Activated gamma-delta T cell treated with anti-CD3 and anti-CD28 coated beads, Interleukin-2, amount 50 U/mL, for 16 hours (primary cell): ENCODE results near the gene CDH20.

Experiments used
- DNase-seq: peaks from one replicate; pipeline ENCODE4 v3.0.0-alpha.2; 2020; ENCODE audit warnings: low read depth

CDH20 gene

GRCh38 chr18:61575419-61575818 is 242.2 kb downstream of the CDH20 start:
- DNase-seq, result no peak

- DNase-seq, result no peak
These were observed 245.6 kb downstream of the CDH20 start for GRCh38 chr18:61578846-61579245.

DNA sequence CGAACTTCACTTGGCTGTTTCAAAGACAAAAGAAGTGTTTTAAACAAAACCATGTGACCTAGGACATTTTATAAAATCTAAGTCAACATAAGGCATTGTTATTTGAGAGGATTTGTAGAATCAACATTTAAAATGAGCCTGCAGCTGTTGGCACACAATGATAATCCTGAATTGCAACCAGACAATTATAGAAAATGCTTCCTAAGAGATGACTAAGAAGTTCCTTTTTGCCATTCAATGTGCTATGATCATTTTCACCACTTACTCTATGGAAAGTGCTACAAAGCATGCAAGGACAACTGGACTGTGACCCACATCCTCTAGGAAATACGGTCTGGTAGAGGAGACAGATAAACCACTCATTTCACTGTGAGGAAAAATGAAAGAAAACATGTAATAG is 246.4 kb downstream of the CDH20 start:
- no peak for DNase-seq

GRCh38 chr18:61580046-61580445 is 246.8 kb downstream of the CDH20 start:
- no peak for DNase-seq

GRCh38 chr18:61581578-61582201 is 248.5 kb downstream of the CDH20 start:
- peak; percentile 53 for DNase-seq

DNA sequence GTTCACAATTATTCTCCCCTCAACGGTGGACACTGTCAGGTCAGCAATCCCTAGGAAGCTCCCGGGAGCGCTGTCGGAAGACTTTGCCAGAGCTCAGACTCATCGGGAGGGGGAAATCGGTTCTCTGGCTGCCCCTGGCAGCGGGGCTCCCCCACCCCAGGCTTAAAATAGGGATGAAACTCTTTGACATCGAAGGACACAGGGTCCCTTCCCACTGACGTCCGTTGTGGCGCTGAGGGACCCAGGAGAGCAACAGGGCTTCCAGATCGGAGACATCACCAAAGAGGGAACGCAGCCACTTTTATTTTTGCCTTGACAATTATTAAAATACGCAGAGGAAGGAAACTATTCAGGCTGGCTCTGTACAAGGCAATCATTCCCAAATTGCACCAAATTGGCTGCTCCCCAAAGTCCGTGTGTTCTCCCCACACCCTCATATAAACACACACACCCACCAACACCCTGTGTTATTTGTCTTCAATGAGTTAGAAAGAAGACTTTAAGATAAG is 249.0 kb downstream of the CDH20 start:
- no peak for DNase-seq

DNA sequence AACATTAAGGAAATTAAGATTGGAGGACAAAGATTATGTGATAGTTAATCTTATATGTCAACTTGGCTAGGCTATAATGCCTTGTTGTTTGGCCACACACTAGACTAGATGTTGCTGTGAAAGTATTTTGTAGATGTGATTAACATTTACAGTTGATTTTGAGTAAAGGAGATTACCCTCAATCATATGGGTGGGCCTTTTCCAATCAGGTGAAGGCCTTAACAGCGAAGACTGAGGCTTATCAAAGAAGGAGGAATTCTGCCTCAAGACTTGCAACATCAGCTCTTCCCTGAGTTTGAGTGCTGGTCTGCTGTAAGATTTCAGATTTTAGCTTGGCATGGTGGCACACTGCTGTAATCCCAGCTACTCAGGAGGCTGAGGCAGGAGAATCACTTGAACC is 250.3 kb downstream of the CDH20 start:
- DNase-seq, result no peak

- no peak for DNase-seq
These were observed 254.6 kb downstream of the CDH20 start for GRCh38 chr18:61587865-61588264.

GRCh38 chr18:61589053-61589723 is 256.0 kb downstream of the CDH20 start:
- DNase-seq, result no peak

DNA sequence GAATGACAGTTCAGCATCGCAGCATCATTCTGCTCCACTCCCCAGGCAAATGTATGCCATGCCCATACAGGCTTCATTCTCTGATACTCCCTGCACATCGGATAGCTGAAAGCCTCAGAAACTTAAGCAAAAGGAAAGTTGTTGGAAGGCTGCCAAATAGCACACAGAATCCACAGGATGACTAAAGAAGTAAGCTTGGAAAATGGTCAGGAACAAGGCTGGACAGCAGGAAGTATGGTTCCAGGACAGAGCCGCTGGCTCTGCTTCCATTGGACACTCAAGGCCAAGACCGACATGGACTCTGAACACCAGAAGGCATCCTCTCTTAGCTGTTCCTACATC is 256.5 kb downstream of the CDH20 start:
- DNase-seq, result no peak

GRCh38 chr18:61591253-61591652 is 258.0 kb downstream of the CDH20 start:
- DNase-seq, result no peak

GRCh38 chr18:61595615-61596251 is 262.5 kb downstream of the CDH20 start:
- no peak for DNase-seq

GRCh38 chr18:61596296-61596695 is 263.1 kb downstream of the CDH20 start:
- DNase-seq, result no peak

- DNase-seq, result no peak
These were observed 264.1 kb downstream of the CDH20 start for GRCh38 chr18:61597316-61597715.

- no peak for DNase-seq
These were observed 267.2 kb downstream of the CDH20 start for GRCh38 chr18:61600422-61600821.

GRCh38 chr18:61602836-61603235 is 269.6 kb downstream of the CDH20 start:
- DNase-seq, result no peak
